GM12878 (cell line): Measurements from ENCODE around the gene CFAP91. TPM values are rescaled to one million over a fixed set of nuclear protein-coding genes. Genes with fewer than 3 reads are reported as not detected.

Experiments
- CUX1 ChIP-seq: IDR thresholded peaks from 2 replicates; pipeline ENCODE4 v1.6.1; 2012; ENCODE audit warnings: improper control_type of control experiment, low read depth, low read length; ENCODE audit not compliant: insufficient replicate concordance
- E4F1 ChIP-seq: fragments of 450-650 bp; IDR thresholded peaks from 2 replicates; pipeline ENCODE4 v1.6.1; 2018; ENCODE audit warnings: borderline replicate concordance, mild to moderate bottlenecking; ENCODE audit not compliant: partially characterized antibody
- RFX5 ChIP-seq: IDR thresholded peaks from 2 replicates; pipeline ENCODE4 v1.6.1; 2011; ENCODE audit warnings: low read depth, low read length, improper control_type of control experiment
- polyA plus RNA-seq, 11 experiments: library from polyadenylated mRNA; depleted of rRNA in 4 of 11; unstranded in 6 of 11; stranded (reverse) in 5 of 11; fragments of >200 nt; fragmentation: Nextera tagmentation in 4 of 11; fragmentation: Illumina TruSeq in 1 of 11; extraction: Ambion mirVana in 4 of 11; extraction: Trizol in 1 of 11; gene quantifications; 1 replicate in 1 of 11; 2 replicates in 10 of 11; pipeline versions ENCODE4 v1.2.1 to v1.2.3, GENCODE V29; 2011 to 2016; ENCODE audit warnings: inconsistent platforms in 2 of 11, missing spikeins in 2 of 11, low read depth in 1 of 11
- total RNA-seq, 4 experiments: library from RNA; depleted of rRNA in 3 of 4; stranded (reverse); fragments of >200 nt in 3 of 4; fragmentation: Illumina TruSeq in 1 of 4; extraction: Trizol in 1 of 4; gene quantifications; 2 replicates each; pipeline versions ENCODE4 v1.2.1 to v1.2.3, GENCODE V29; 2013 to 2021

CFAP91 gene
- total and polyA plus RNA-seq, 10 of the 15 experiments (the other 5 are each of a cell fraction or from before 2014, with no cell fraction given), result 0.03 to 2.2 (median 0.92) TPM

GRCh38 chr3:119659606-119660291 is 43.1 kb upstream of the CFAP91 start (continued):
- no peak for TF ChIP-seq RFX5
- TF ChIP-seq CUX1, result no peak
- no peak for TF ChIP-seq E4F1
